AG09319 (cell line): ENCODE data around the gene MS4A10.

ENCODE experiments used
- DNase-seq: peaks from one replicate; pipeline ENCODE4 v3.0.0-alpha.2; 2010; ENCODE audit warnings: low read depth; ENCODE audit errors: extremely low read depth
- CTCF ChIP-seq: IDR thresholded peaks from 2 replicates; pipeline ENCODE4 v1.5.1; 2011; ENCODE audit warnings: low read depth, mild to moderate bottlenecking, inconsistent platforms, low read length, moderate library complexity

Gene MS4A10

GRCh38 chr11:60845338-60845737, 60.2 kb downstream of the MS4A10 start:
- DNase-seq: no peak
- TF ChIP-seq CTCF: no peak

GRCh38 chr11:60847281-60847680, 62.1 kb downstream of the MS4A10 start:
- TF ChIP-seq CTCF: no peak
- DNase-seq: no peak

- DNase-seq: no peak
- no peak for TF ChIP-seq CTCF
These were observed 62.8 kb downstream of the MS4A10 start for GRCh38 chr11:60847896-60848295.

- no peak for DNase-seq
- TF ChIP-seq CTCF: no peak
These were observed 63.6 kb downstream of the MS4A10 start for GRCh38 chr11:60848714-60849151.

GRCh38 chr11:60849641-60850520, 64.7 kb downstream of the MS4A10 start:
- no peak for DNase-seq
- TF ChIP-seq CTCF: no peak
